T1000 (cell line): ENCODE results near the gene ARPC5.

Source experiments
- DNase-seq: peaks from one replicate; lab custom pipeline; 2025; ENCODE audit warnings: mixed read lengths; lab: John Stamatoyannopoulos, UW

Gene ARPC5

GRCh38 chr1:183609759-183610452, 25.7 kb downstream of the ARPC5 start:
- no peak for DNase-seq

- DNase-seq: no peak
These were observed 26.3 kb downstream of the ARPC5 start for GRCh38 chr1:183609313-183609712.

GRCh38 chr1:183607322-183607980, 28.1 kb downstream of the ARPC5 start:
- no peak for DNase-seq

GRCh38 chr1:183605904-183606303, 29.7 kb downstream of the ARPC5 start:
- DNase-seq: no peak

GRCh38 chr1:183604815-183605214, 30.8 kb downstream of the ARPC5 start:
- DNase-seq: no peak

- DNase-seq: peak; percentile 9
These were observed 31.4 kb downstream of the ARPC5 start for GRCh38 chr1:183604038-183604808.

- DNase-seq: no peak
These were observed 33.1 kb downstream of the ARPC5 start for GRCh38 chr1:183602510-183602909.

GRCh38 chr1:183600634-183601033, 34.9 kb downstream of the ARPC5 start:
- DNase-seq: no peak

GRCh38 chr1:183600136-183600535, 35.4 kb downstream of the ARPC5 start:
- DNase-seq: no peak

GRCh38 chr1:183598386-183598785, 37.2 kb downstream of the ARPC5 start:
- DNase-seq: no peak

GRCh38 chr1:183597656-183598347, 37.8 kb downstream of the ARPC5 start:
- no peak for DNase-seq

- DNase-seq: no peak
These were observed 39.1 kb downstream of the ARPC5 start for GRCh38 chr1:183596500-183596899.

- no peak for DNase-seq
These were observed 40.0 kb downstream of the ARPC5 start for GRCh38 chr1:183595537-183595936.

GRCh38 chr1:183593356-183593755, 42.2 kb downstream of the ARPC5 start:
- DNase-seq: no peak

- DNase-seq: no peak
These were observed 42.9 kb downstream of the ARPC5 start for GRCh38 chr1:183592733-183593132.

GRCh38 chr1:183590244-183591191, 45.1 kb downstream of the ARPC5 start, which contains the start of gene NCF2:
TSS of gene NCF2 (minus strand) at chr1:183590459. CDS start at chr1:183590329, 130 bp downstream.
- DNase-seq: no peak

GRCh38 chr1:183589874-183590243, 45.7 kb downstream of the ARPC5 start:
- DNase-seq: no peak

- DNase-seq: no peak
These were observed 46.2 kb downstream of the ARPC5 start for GRCh38 chr1:183589384-183589783.

- DNase-seq: no peak
These were observed 46.8 kb downstream of the ARPC5 start for GRCh38 chr1:183588827-183589226.

GRCh38 chr1:183586926-183587325, 48.7 kb downstream of the ARPC5 start:
- DNase-seq: no peak

GRCh38 chr1:183586455-183586854, 49.1 kb downstream of the ARPC5 start:
- DNase-seq: no peak
